Central memory CD8-positive, alpha-beta T cell (primary cell): ENCODE data around the gene ZNF827.

Experiments
- ATAC-seq: fragments of 150-1000 bp; cut with Tn5 transposase; replicated peaks from 2 replicates; pipeline ENCODE4 v1.10.0; 2022; ENCODE audit warnings: mild to moderate bottlenecking, moderate FRiP score, moderate number of reproducible peaks; ENCODE audit not compliant: poor library complexity, severe bottlenecking; ENCODE audit errors: extremely low read depth
- DNase-seq, 2 donors: peaks; one replicate each; pipeline ENCODE4 v3.0.0; 2021; ENCODE audit warnings: low spot score in 2 of 2
- H3K27ac Mint-ChIP-seq: one replicate; pipeline ENCODE4 v1.8.0; 2022; ENCODE audit warnings: low read depth, mild to moderate bottlenecking, moderate library complexity, mixed read lengths
- H3K27me3 Mint-ChIP-seq: one replicate; pipeline ENCODE4 v1.8.0; 2022; ENCODE audit warnings: mixed read lengths
- H3K36me3 Mint-ChIP-seq: one replicate; pipeline ENCODE4 v1.8.0; 2022; ENCODE audit warnings: mild to moderate bottlenecking, moderate library complexity, mixed read lengths; ENCODE audit not compliant: insufficient read depth
- H3K4me1 Mint-ChIP-seq: one replicate; pipeline ENCODE4 v1.8.0; 2022; ENCODE audit warnings: mixed read lengths
- H3K4me3 Mint-ChIP-seq: one replicate; pipeline ENCODE4 v1.8.0; 2022; ENCODE audit warnings: mild to moderate bottlenecking, moderate library complexity, mixed read lengths
- H3K9me3 Mint-ChIP-seq: one replicate; pipeline ENCODE4 v1.8.0; 2022; ENCODE audit warnings: mixed read lengths

Gene ZNF827

DNA sequence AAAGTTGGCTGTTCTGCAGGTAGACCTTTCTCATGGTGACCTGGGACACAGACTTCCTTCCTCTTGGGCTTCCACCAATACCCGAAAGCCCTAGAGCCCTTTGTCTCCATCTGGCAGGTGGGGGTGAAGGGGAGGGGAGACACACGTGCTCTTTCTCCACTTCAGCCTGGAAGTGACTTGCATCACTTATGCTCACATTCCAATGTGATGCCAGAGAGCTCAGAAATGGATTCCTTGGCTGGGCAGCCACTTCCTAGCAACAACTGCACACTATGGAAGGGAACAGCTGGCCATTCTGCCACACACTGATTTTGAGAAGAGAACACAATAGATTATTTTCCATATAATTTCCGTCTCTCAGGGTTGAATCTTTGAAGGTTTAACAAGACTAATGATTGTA is 222.4 kb downstream of the ZNF827 start:
- no peak for ATAC-seq
- Mint-ChIP-seq H3K4me3 (no peak overlapping the region), H3K36me3 (no peaks in the 10 kb centered on the region), H3K9me3 (peaks cover 12% of the 10 kb centered on the region), H3K4me1 (peaks cover 7% of the 10 kb centered on the region), H3K27me3 (peaks cover 58% of the 10 kb centered on the region), H3K27ac (no peak overlapping the region)
- DNase-seq: no peak

DNA sequence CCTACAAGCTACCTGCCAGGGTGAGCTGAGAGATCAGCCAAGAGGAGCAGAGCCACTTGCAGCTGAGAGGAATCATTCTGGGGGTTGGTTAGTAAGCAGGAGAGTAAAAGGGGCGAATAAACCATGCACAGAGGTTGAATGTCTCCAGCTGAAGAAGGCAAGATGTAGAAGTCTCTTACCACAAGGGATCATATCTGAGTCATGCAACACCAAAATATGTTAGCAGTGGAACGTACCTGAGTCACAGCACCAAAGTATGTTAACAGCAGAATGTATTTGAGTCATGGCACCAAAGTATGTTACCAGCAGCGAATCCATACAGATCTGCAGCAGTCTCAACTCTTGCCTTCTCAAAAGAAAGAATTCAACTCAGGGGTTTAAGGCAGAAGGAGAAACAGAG is 228.8 kb downstream of the ZNF827 start:
- Mint-ChIP-seq H3K27me3 (peaks cover 18% of the 10 kb centered on the region), H3K27ac (no peak overlapping the region), H3K36me3 (no peaks in the 10 kb centered on the region), H3K9me3 (peaks cover 13% of the 10 kb centered on the region), H3K4me3 (no peak overlapping the region), H3K4me1 (no peaks in the 10 kb centered on the region)
- no peak for DNase-seq
- ATAC-seq: no peak

GRCh38 chr4:145709336-145709735 is 229.3 kb downstream of the ZNF827 start:
- Mint-ChIP-seq H3K27ac (no peak overlapping the region), H3K4me1 (no peaks in the 10 kb centered on the region), H3K36me3 (no peaks in the 10 kb centered on the region), H3K9me3 (peaks cover 13% of the 10 kb centered on the region), H3K27me3 (peaks cover 15% of the 10 kb centered on the region), H3K4me3 (no peak overlapping the region)
- no peak for ATAC-seq
- DNase-seq: no peak
